22Rv1 (cell line): ENCODE data around the gene ALDH2.

Source experiments
- CTCF ChIP-seq: fragments of 450-650 bp; IDR thresholded peaks from 2 replicates; pipeline ENCODE4 v1.5.1; 2017; ENCODE audit warnings: mild to moderate bottlenecking
- ZFX ChIP-seq: fragments of 450-650 bp; IDR thresholded peaks from 2 replicates; pipeline ENCODE4 v1.6.1; 2017; ENCODE audit warnings: antibody characterized with exemption, borderline replicate concordance

GRCh38 chr12:111756196-111756595 is 10.5 kb upstream of the ALDH2 start:
- TF ChIP-seq CTCF (no peak), ZFX (no peak)
